Keratinocyte (primary cell): ENCODE data around the gene NAA25. TPM values are rescaled to one million over a fixed set of nuclear protein-coding genes. Genes with fewer than 3 reads are reported as not detected.

Experiments used
- DNase-seq: peaks from one replicate; pipeline ENCODE4 v3.0.0-alpha.2; 2011; ENCODE audit warnings: low read depth, missing footprints, low spot score
- FAIRE-seq: peaks from 2 replicates; lab custom pipeline; 2011; peaks lifted over from hg19 to GRCh38; lab: Jason Lieb, UNC
- H2AFZ ChIP-seq: 2 replicates; pipeline ENCODE4 v1.6.0; 2012; ENCODE audit warnings: low read length, control low read depth, inconsistent platforms; ENCODE audit not compliant: control insufficient read depth
- H3K27ac ChIP-seq: 2 replicates; pipeline ENCODE4 v1.5.1; 2011; ENCODE audit warnings: low read length; ENCODE audit not compliant: control insufficient read depth, insufficient read depth
- H3K27me3 ChIP-seq: 3 replicates; pipeline ENCODE4 v1.6.0; 2011; ENCODE audit warnings: low read length; ENCODE audit not compliant: control insufficient read depth, insufficient read depth; ENCODE audit errors: extremely low read depth
- H3K36me3 ChIP-seq, 2 experiments: 2 replicates in 1 of 2; 3 replicates in 1 of 2; pipeline ENCODE4 v1.5.1; 2011; ENCODE audit warnings: low read length in 2 of 2, mild to moderate bottlenecking in 1 of 2; ENCODE audit not compliant: control insufficient read depth in 2 of 2, insufficient read depth in 2 of 2; ENCODE audit errors: extremely low read depth in 1 of 2
- H3K4me1 ChIP-seq: 3 replicates; pipeline ENCODE4 v1.5.1; 2011; ENCODE audit warnings: low read length; ENCODE audit not compliant: control insufficient read depth, insufficient read depth; ENCODE audit errors: extremely low read depth
- H3K4me2 ChIP-seq: 3 replicates; pipeline ENCODE4 v1.6.0; 2011; ENCODE audit warnings: low read depth, low read length; ENCODE audit not compliant: control insufficient read depth, insufficient read depth; ENCODE audit errors: extremely low read depth
- H3K4me3 ChIP-seq, 3 experiments: fragments of 200-600 bp in 1 of 3; sonication (generic) in 1 of 3; 2 replicates in 2 of 3; 3 replicates in 1 of 3; pipeline ENCODE4 v1.5.1; 2011 to 2016; ENCODE audit warnings: low read length in 3 of 3, mild to moderate bottlenecking in 3 of 3, control low read depth in 2 of 3, inconsistent platforms in 1 of 3, low read depth in 1 of 3, mixed read lengths in 1 of 3, mixed run types in 1 of 3, moderate library complexity in 1 of 3; ENCODE audit not compliant: control insufficient read depth in 2 of 3, insufficient read depth in 2 of 3; ENCODE audit errors: extremely low read depth in 1 of 3
- H3K79me2 ChIP-seq: 2 replicates; pipeline ENCODE4 v1.6.0; 2012; ENCODE audit warnings: low read length; ENCODE audit not compliant: control insufficient read depth, insufficient read depth
- H3K9ac ChIP-seq: 3 replicates; pipeline ENCODE4 v1.6.0; 2011; ENCODE audit warnings: low read length; ENCODE audit not compliant: control insufficient read depth, insufficient read depth; ENCODE audit errors: extremely low read depth
- H3K9me1 ChIP-seq: 3 replicates; pipeline ENCODE4 v1.6.0; 2011; ENCODE audit warnings: low read length; ENCODE audit not compliant: control insufficient read depth, insufficient read depth; ENCODE audit errors: extremely low read depth
- H3K9me3 ChIP-seq: 2 replicates; pipeline ENCODE4 v1.5.1; 2012; ENCODE audit warnings: low read depth, low read length; ENCODE audit not compliant: control insufficient read depth
- H4K20me1 ChIP-seq: 3 replicates; pipeline ENCODE4 v1.6.0; 2011; ENCODE audit warnings: low read length; ENCODE audit not compliant: control insufficient read depth, insufficient read depth; ENCODE audit errors: extremely low read depth
- EZH2 ChIP-seq: IDR thresholded peaks from one replicate; pipeline ENCODE4 v1.6.1; 2012; ENCODE audit warnings: inconsistent platforms, mild to moderate bottlenecking, low read length, moderate library complexity
- dilution Hi-C: fragments of 300-500 bp; cut with MboI; formaldehyde crosslinking; loops from one replicate; pipeline ENCODE4 v1.7.0; 2020; ENCODE audit warnings: low sequenced_read_pairs; ENCODE audit not compliant: extremely low pct_ligation_motif_present
- polyA plus RNA-seq, 5 experiments: library from polyadenylated mRNA; depleted of rRNA in 3 of 5; stranded (reverse) in 3 of 5; stranded (forward) in 1 of 5; unstranded in 1 of 5; fragments of >200 nt; gene quantifications; 1 replicate in 1 of 5; 2 replicates in 3 of 5; 3 replicates in 1 of 5; pipeline versions ENCODE4 v1.2.1 to v1.2.3, GENCODE V29; 2011 to 2012; ENCODE audit warnings: missing spikeins in 2 of 5, low read depth in 1 of 5, low replicate concordance in 1 of 5
- small RNA-seq, 3 experiments: library from RNA; depleted of rRNA; stranded (forward); fragments of <200 nt; gene quantifications; one replicate each; pipeline ENCODE3, GENCODE V24; 2012; ENCODE audit warnings: low read depth in 3 of 3, low replicate concordance in 1 of 3; ENCODE audit not compliant: insufficient read length in 3 of 3
- TF ChIP-seq, protein P1 (sequence below), 3 experiments: IDR thresholded peaks in 1 of 3; conservative IDR thresholded peaks in 1 of 3; optimal IDR thresholded peaks in 1 of 3; 2 replicates in 2 of 3; 3 replicates in 1 of 3; pipeline versions ENCODE3 to v1.5.1; 2011; ENCODE audit warnings: low read length in 3 of 3, mild to moderate bottlenecking in 3 of 3, moderate library complexity in 2 of 3, control low read depth in 1 of 3, inconsistent platforms in 1 of 3; ENCODE audit not compliant: insufficient read depth in 2 of 3; ENCODE audit errors: extremely low read depth in 1 of 3

NAA25 gene
- polyA plus RNA-seq, 1 donor (not counting 4 experiments of a cell fraction or from before 2014, with no cell fraction given): 26.1 TPM

DNA sequence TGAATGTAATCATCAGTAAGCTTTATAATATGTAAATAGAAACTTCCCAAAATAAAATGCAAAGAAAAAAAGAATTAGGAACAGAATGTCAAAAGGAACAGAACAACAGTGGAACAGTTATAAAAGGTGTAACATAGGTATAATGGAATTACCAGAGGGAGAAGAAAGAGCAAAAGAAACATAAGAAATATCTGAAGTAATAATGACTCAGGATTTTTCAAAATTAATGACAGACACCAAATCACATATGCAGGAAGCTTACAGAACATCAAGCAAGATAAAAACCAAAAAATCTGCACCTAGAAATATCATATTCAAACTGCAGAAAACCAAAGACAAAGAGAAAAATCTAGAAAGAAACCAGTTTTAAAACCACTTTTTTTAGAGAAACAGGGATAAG is 131.7 kb downstream of the NAA25 start:
- no peak for FAIRE-seq
- no peak overlapping the region for H3K27ac ChIP-seq
- no peak overlapping the region for H3K9ac ChIP-seq
- H4K20me1 ChIP-seq: no peaks in the 10 kb centered on the region
- H3K9me3 ChIP-seq: no peaks in the 10 kb centered on the region
- DNase-seq: no peak
- no peak overlapping the region for H3K4me2 ChIP-seq
- H3K36me3 ChIP-seq: no peaks in the 10 kb centered on the region
- no peaks in the 10 kb centered on the region for H3K79me2 ChIP-seq
- H2AFZ ChIP-seq: no peak overlapping the region
- H3K27me3 ChIP-seq: no peaks in the 10 kb centered on the region
- H3K9me1 ChIP-seq: no peaks in the 10 kb centered on the region
- TF ChIP-seq, protein P1, sequence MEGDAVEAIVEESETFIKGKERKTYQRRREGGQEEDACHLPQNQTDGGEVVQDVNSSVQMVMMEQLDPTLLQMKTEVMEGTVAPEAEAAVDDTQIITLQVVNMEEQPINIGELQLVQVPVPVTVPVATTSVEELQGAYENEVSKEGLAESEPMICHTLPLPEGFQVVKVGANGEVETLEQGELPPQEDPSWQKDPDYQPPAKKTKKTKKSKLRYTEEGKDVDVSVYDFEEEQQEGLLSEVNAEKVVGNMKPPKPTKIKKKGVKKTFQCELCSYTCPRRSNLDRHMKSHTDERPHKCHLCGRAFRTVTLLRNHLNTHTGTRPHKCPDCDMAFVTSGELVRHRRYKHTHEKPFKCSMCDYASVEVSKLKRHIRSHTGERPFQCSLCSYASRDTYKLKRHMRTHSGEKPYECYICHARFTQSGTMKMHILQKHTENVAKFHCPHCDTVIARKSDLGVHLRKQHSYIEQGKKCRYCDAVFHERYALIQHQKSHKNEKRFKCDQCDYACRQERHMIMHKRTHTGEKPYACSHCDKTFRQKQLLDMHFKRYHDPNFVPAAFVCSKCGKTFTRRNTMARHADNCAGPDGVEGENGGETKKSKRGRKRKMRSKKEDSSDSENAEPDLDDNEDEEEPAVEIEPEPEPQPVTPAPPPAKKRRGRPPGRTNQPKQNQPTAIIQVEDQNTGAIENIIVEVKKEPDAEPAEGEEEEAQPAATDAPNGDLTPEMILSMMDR (optimal IDR thresholded peaks at IDR 0.05 in 1 of 3, IDR thresholded peaks at IDR 0.05 in 1 of 3, conservative IDR thresholded peaks at IDR 0.05 in 1 of 3; ENCODE audit: extremely low read depth in 1 of 3, insufficient read depth in 2 of 3, low read length in 3 of 3): no peak
- TF ChIP-seq EZH2: no peak
- dilution Hi-C loops: no loop called here
- no peak overlapping the region for H3K4me3 ChIP-seq
- H3K4me1 ChIP-seq: no peaks in the 10 kb centered on the region

Small RNAs within 50 kb of the gene (small RNA-seq; reads per million reads assigned to genes)
- gene AC004024.1: 0 reads per million in 3 experiments
- gene MIR3657: 0 to 2.0 (median 1.0) reads per million in 3 experiments
- gene RF00019: 0 reads per million in 3 experiments

Other genes with a start within 250 kb of the NAA25 start
- gene TMEM116, start 95.6 kb downstream of the NAA25 start, polyA plus RNA-seq: 5.2 to 8.3 TPM (median 7.7 TPM) in 3 replicates
- gene ERP29, start 95.4 kb downstream of the NAA25 start, polyA plus RNA-seq: 58.7 to 89.4 TPM (median 81.2 TPM) in 3 replicates
- gene TRAFD1, start 16.8 kb upstream of the NAA25 start, polyA plus RNA-seq: 23.7 to 33.1 TPM (median 25.6 TPM) in 3 replicates